OCI-LY3 (cell line): ENCODE results near the gene RPN2.

ENCODE experiments used
- H2AFZ ChIP-seq: fragments of 200-600, 300-600 bp; shearing (Covaris generic); 2 replicates; pipeline ENCODE4 v1.6.0; 2014; ENCODE audit warnings: antibody characterized with exemption, low read depth, low read length
- H3K27ac ChIP-seq: fragments of 200-600, 300-600 bp; sonication (generic); 2 replicates; pipeline ENCODE4 v1.5.1; 2014; ENCODE audit warnings: mild to moderate bottlenecking, low read length, moderate library complexity, mixed read lengths
- H3K27me3 ChIP-seq: fragments of 200-600, 300-600 bp; sonication (generic); 2 replicates; pipeline ENCODE4 v1.6.1; 2014; ENCODE audit warnings: low read depth, low read length, mixed read lengths
- H3K36me3 ChIP-seq: fragments of 200-600, 300-600 bp; sonication (generic); replicated peaks from 2 replicates; pipeline ENCODE3; 2014; ENCODE audit warnings: low read depth, low read length, mixed read lengths
- H3K4me1 ChIP-seq: fragments of 300-600, 200-600 bp; sonication (generic); 2 replicates; pipeline ENCODE4 v1.6.1; 2014; ENCODE audit warnings: low read length, mixed read lengths
- H3K4me2 ChIP-seq: fragments of 200-600, 300-600 bp; sonication (generic); 2 replicates; pipeline ENCODE4 v1.6.1; 2014; ENCODE audit warnings: low read length, mixed read lengths
- H3K4me3 ChIP-seq: fragments of 300-600, 200-600 bp; sonication (generic); 2 replicates; pipeline ENCODE4 v1.5.1; 2014; ENCODE audit warnings: antibody characterized with exemption, mild to moderate bottlenecking, low read length, moderate library complexity
- H3K79me2 ChIP-seq: fragments of 300-600, 200-600 bp; shearing (Covaris generic); 2 replicates; pipeline ENCODE4 v1.6.1; 2014; ENCODE audit warnings: mild to moderate bottlenecking, low read length, mixed read lengths
- H3K9ac ChIP-seq: fragments of 300-600, 200-600 bp; shearing (Covaris generic); 2 replicates; pipeline ENCODE4 v1.6.0; 2014; ENCODE audit warnings: mild to moderate bottlenecking, low read length, moderate library complexity
- H3K9me3 ChIP-seq: fragments of 200-600, 300-600 bp; shearing (Covaris generic); 2 replicates; pipeline ENCODE4 v1.6.1; 2014; ENCODE audit warnings: low read length, mixed read lengths; ENCODE audit not compliant: insufficient read depth
- H4K20me1 ChIP-seq: fragments of 200-600, 300-600 bp; sonication (generic); 2 replicates; pipeline ENCODE4 v1.6.1; 2016; ENCODE audit warnings: low read length, mixed read lengths; ENCODE audit not compliant: insufficient read depth
- EZH2phosphoT487 ChIP-seq: fragments of 200-600 bp; shearing (Covaris generic); IDR thresholded peaks from 2 replicates; pipeline ENCODE4 v1.6.1; 2018; ENCODE audit warnings: antibody characterized with exemption, mixed run types, low read depth
- TF ChIP-seq, protein P1 (sequence below): fragments of 200-600, 300-600 bp; sonication (generic); IDR thresholded peaks from 2 replicates; pipeline ENCODE4 v1.5.1; 2014; ENCODE audit warnings: antibody characterized with exemption, low read length, low read depth

Gene RPN2

DNA sequence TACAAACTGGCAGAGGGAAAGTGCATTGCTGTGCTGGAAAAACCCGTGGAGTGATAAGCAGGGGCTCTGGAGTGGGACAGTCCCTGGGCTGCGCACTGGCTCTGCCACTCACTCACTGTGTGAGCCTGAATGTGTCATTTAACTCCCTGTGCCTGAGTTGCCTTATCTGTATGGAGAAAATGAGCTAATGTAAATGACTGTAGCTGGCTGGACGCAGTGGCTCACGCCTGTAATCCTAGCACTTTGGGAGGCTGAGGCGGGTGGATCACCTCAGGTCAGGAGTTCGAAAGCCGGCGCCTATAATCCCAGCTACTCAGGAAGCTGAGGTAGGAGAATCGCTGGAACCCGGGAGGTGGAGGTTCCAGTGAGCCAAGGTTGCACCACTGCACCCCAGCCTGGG, 18.4 kb upstream of the RPN2 start:
- Histone ChIP-seq H3K36me3 (no peaks in the 10 kb centered on the region), H3K9ac (no peak overlapping the region), H2AFZ (no peak overlapping the region), H3K4me1 (no peaks in the 10 kb centered on the region), H3K79me2 (no peaks in the 10 kb centered on the region), H3K9me3 (no peaks in the 10 kb centered on the region), H3K4me3 (no peak overlapping the region), H3K4me2 (no peak overlapping the region), H4K20me1 (no peaks in the 10 kb centered on the region), H3K27me3 (no peaks in the 10 kb centered on the region), H3K27ac (no peak overlapping the region)
- TF ChIP-seq EZH2phosphoT487, result no peak
- TF ChIP-seq, protein P1, sequence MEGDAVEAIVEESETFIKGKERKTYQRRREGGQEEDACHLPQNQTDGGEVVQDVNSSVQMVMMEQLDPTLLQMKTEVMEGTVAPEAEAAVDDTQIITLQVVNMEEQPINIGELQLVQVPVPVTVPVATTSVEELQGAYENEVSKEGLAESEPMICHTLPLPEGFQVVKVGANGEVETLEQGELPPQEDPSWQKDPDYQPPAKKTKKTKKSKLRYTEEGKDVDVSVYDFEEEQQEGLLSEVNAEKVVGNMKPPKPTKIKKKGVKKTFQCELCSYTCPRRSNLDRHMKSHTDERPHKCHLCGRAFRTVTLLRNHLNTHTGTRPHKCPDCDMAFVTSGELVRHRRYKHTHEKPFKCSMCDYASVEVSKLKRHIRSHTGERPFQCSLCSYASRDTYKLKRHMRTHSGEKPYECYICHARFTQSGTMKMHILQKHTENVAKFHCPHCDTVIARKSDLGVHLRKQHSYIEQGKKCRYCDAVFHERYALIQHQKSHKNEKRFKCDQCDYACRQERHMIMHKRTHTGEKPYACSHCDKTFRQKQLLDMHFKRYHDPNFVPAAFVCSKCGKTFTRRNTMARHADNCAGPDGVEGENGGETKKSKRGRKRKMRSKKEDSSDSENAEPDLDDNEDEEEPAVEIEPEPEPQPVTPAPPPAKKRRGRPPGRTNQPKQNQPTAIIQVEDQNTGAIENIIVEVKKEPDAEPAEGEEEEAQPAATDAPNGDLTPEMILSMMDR, result no peak

DNA sequence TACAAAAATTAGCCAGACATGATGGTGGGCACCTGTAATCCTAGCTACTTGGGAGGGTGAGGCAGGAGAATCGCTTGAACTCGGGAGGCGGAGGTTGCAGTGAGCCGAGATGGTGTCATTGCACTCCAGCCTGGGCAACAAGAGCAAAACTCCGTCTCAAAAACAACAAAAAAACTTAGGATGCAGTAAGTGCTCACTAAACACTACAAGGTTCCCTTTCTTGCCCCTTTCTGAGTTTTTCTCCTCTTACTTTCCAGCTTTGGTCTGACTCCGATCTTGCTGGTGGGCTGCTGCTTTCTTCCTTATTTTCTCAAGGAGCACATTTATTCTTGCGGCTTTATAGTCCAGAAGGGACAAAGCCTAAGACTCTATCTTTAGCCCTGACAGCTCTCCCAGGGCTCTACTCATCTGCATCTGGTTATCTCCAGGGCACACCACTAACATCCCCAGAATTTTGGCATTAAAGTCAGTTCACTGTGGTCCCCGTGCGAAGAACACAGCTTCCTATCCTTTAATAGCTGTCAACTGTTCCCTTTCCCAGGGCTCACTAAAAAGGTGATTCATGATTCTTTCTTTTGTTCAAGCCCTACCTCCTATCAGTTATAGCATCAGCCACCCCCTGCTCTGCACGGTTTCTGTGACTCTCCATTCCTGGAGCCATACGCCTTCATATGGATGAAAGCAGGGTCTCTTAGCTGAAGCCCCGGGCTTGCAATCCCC, 17.1 kb upstream of the RPN2 start:
- Histone ChIP-seq H3K9me3 (no peaks in the 10 kb centered on the region), H3K9ac (no peak overlapping the region), H3K27me3 (no peaks in the 10 kb centered on the region), H3K4me3 (no peak overlapping the region), H3K4me2 (no peak overlapping the region), H4K20me1 (no peaks in the 10 kb centered on the region), H3K4me1 (no peaks in the 10 kb centered on the region), H3K36me3 (no peaks in the 10 kb centered on the region), H2AFZ (no peak overlapping the region), H3K79me2 (no peaks in the 10 kb centered on the region), H3K27ac (no peak overlapping the region)
- no peak for TF ChIP-seq EZH2phosphoT487
- TF ChIP-seq, protein P1, result no peak

DNA sequence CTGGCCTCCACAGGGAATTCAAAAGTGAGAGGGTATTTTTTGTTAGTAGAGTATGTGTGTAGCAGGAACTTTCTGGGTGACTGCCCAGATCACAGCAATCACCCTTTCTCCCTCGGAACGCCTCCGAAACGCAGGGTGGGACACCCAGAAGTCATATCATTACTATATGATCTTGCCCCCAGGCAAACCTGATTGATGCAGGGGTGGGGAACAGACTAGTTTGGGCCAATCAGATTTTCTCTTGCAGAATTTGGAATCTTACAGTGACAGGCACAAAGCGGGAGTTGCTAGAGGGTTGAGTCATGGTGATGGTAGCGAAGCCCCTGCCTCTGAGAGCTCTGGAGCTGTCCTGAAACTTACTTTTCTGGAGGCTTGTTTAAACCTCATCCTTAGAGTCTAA, 16.5 kb upstream of the RPN2 start:
- no peak for TF ChIP-seq EZH2phosphoT487
- TF ChIP-seq, protein P1, result no peak
- Histone ChIP-seq H3K4me2 (no peak overlapping the region), H3K27ac (no peak overlapping the region), H3K79me2 (no peaks in the 10 kb centered on the region), H3K9me3 (no peaks in the 10 kb centered on the region), H3K4me1 (no peaks in the 10 kb centered on the region), H3K27me3 (no peaks in the 10 kb centered on the region), H3K4me3 (no peak overlapping the region), H4K20me1 (no peaks in the 10 kb centered on the region), H2AFZ (no peak overlapping the region), H3K36me3 (no peaks in the 10 kb centered on the region), H3K9ac (no peak overlapping the region)

DNA sequence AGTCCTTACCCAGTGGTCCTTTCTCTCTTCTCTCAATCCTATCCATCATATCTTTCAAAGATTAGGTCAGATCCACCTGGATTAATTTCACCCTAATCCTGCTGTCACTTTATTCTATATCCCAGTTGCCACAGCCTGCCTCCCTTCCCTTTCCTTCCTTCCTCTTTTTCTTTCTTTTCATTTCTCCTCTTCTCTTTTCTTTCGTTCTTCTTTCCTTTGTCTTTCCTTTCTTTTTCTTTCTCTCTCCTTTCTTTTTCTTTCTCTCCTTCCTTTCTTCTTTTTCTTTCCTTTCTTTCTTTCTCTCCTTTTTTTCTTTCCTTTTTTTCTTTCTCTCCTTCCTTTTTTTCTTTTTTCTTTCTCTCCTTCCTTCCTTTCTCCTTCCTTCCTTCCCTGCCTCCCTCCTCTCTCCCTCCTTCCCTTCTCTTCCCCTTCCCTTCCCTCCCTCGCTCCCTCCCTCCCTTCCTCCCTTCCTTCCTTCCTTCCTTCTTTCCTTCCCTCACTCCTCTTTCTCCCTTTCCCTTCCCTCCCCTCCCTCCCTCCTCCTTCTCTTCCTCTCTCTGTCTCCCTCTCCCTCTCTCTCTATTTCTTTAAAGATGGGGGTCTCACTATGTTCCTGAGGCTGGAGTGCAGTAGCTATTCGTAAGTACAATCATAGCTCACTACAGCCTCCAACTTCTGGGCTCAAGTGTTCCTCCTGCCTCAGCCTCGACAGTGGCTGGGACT, 15.1 kb upstream of the RPN2 start:
- no peaks in the 10 kb centered on the region for H3K4me1 ChIP-seq
- no peaks in the 10 kb centered on the region for H3K27me3 ChIP-seq
- H3K9ac ChIP-seq, result no peak overlapping the region
- no peaks in the 10 kb centered on the region for H3K79me2 ChIP-seq
- TF ChIP-seq, protein P1, result no peak
- TF ChIP-seq EZH2phosphoT487, result no peak
- peaks cover 2% of the 10 kb centered on the region for H3K36me3 ChIP-seq
- no peak overlapping the region for H2AFZ ChIP-seq
- H3K4me3 ChIP-seq, result no peak overlapping the region
- no peaks in the 10 kb centered on the region for H3K9me3 ChIP-seq
- H3K4me2 ChIP-seq, result no peak overlapping the region
- H4K20me1 ChIP-seq, result no peaks in the 10 kb centered on the region
- H3K27ac ChIP-seq, result no peak overlapping the region
